ENCODE results near the gene CD79A.

The CD79A gene

DNA sequence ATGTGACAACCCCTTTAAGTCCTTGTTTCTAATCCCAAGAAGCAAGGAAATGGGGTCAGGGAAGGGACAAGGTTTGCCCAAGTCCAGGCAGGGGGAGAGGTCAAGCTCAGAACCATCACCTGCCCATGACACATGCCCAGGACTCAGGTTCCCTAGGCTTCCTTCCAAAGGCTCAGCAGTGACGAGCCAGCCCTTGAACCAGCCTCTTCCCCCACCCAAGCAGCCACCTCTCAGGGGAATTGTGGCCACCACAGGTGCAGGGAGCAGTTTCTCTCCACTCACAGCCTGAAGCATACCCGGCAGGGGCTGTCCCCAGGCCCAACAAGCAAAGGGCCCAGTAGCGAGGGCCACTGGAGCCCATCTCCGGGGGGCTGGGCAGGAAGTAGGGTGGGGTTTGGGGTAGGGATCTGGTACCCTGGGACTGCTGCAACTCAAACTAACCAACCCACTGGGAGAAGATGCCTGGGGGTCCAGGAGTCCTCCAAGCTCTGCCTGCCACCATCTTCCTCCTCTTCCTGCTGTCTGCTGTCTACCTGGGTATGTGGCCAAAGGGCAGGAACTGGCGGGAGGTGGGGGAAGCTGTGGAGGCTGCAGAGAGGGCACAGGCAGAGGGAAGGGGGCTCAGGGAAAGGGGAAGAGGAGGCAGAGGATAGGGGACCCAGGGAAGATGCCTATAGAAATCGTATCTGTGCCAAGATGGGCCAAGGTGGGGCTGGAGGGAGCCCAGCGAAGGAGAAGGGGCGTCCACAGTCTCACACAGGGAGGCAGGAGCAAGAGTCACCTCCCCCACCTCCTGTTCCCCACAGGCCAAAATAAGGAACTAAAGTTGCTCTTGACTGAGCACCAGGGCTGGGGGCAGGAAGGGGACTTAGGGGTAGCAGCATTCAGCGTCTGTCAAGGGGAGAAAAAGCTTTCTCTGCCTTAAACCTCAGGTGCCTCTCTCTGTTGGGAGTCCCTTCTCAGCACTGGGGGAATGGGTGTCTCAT is at the start of gene CD79A:
Gene CD79A (plus strand): TSS at position 433 of the 986 bp plus-strand sequence. CDS start 26 bp downstream, at position 459.
- peak; percentile 99 for FAIRE-seq
- peak; percentile 75 for DNase-seq (ENCODE audit: insufficient read length, low spot score)

DNA sequence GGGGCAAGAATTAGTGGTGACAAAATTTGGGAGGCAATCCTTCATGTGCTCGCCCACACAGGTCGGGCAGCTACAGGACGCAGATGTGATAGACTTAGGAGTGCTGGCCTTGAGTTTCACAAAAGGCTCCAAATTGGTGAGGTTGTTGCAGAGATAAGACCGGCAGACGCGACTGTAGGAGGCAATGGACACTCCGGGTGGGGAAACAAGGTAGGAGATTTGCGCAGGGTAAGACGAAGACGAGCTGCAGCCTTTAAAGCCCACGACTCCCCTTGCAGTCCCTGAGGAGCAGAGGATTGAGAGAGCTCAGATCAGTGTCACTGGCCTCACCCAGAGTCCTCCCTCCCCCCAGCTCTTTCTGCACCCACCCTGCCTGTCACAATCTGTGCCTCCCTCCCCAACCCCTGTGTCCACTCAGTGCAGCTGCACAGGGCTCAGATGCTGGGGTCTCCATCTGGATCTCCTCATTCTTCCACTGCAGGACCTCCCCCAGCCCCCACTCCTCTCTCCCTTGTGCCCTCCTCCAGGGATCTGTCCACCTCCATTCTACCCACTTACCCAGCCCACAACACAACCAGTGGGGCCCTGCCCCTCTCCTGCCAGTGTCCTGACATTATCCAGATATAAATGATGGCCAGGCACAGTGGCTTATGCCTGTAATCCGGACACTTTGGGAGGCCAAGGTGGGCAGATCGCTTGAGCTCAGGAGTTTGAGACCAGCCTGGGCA is 38.9 kb upstream of the CD79A start:
- FAIRE-seq, result no peak
- no peak for DNase-seq (ENCODE audit: insufficient read length, low spot score)

DNA sequence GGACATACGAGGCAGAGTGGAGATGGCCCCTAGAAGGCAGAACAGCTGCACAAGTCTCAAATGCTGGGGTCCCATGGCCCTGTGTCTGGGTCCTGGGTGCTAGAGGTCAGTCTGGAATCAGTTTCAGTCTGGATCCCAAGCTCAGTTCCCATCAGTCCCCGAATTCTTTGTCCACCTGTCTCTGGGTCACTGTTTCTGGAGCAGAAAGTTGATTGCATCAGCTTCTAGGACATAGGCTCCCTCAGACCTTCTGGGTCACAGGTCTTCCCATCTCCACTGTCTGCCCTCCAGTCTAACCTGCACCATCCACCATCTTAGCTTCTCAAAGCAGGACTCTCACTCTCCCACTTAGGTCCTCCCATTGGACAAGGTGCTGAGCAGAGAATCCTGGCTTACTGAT is 37.9 kb upstream of the CD79A start:
- DNase-seq (ENCODE audit: insufficient read length, low spot score) (no peak), FAIRE-seq (no peak)

DNA sequence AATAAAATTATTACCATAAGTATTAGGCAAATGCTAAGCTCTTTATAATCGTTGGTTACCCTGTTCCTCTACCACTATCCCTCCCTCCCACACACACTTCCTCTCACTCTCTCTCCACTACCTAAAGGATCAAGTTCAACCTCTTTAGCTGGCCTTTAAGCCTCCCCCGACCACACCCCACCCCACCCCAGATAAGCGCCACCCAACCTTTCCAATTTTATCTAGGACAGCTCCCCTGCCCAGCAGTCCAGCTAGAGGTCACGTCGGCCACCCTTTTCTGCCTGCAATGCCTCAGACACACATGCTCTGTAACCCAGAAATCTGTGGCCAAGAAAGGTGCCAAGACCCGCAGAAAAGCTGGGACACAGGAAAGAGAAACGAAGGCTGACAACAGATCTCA is 33.7 kb upstream of the CD79A start:
- no peak for DNase-seq (ENCODE audit: insufficient read length, low spot score)

DNA sequence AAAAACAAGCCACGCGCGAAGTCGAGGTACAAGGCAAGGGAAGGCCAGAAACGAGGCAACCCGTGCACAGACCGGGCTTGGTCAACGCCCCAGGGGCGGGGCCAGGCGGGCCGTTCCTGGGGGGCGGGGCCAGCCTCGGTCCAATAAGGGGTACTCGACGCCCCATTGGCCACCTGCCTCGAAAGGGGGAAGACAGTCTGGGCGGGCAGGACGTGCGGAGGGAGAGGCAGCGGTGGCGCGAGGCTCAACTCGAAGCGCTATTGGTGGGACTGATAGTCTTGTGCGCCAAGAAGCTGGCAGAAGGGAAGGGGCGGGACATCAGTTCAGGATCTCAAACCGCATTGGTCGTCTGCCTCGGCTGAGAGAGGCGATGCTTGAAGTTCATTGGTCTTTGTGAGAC is 32.5 kb upstream of the CD79A start, which contains the start of gene LYPD4:
Gene LYPD4 (minus strand): TSS at position 83 of the 400 bp plus-strand sequence. CDS start 5,398 bp downstream, outside the sequence.
- FAIRE-seq, result no peak
- no peak for DNase-seq (ENCODE audit: insufficient read length, low spot score)

More for the DNA sequence above, 33.7 kb upstream of the CD79A start:
- FAIRE-seq, result no peak

DNA sequence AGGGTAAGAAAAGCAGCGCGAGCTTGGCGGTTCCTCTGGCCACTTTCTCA is 32.3 kb upstream of the CD79A start, which contains the start of gene DMRTC2:
Gene DMRTC2 (plus strand): TSS at position 42 of the 50 bp plus-strand sequence. CDS start 2,387 bp downstream, outside the sequence.
- FAIRE-seq (no peak), DNase-seq (ENCODE audit: insufficient read length, low spot score) (no peak)

DNA sequence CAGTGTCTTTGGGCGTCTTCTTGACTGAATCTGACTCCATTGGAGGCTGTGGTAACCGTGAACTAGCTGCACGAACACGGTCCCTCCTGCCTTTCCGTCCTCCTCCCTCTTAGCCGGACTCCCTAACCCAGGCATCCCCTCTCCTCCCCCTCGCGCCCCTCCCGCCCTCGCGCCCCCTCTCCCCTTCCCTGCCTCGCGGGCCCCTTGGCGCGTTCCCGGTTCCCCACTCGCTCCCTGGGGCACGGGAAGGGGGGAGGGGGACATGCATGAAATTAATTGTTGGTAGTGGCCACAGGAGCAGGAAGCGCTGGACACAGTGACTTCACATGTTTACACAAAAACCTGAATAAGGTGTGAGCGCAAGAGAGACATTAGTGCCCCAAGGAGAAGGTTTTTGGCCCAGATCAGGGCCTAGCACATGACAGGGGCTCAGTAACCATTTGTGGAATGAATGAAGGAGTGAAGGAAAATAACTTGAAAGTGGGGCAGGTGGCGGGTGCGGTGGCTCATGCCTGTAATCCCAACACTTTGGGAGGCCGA is 32.0 kb upstream of the CD79A start:
- FAIRE-seq (no peak), DNase-seq (ENCODE audit: insufficient read length, low spot score) (no peak)

DNA sequence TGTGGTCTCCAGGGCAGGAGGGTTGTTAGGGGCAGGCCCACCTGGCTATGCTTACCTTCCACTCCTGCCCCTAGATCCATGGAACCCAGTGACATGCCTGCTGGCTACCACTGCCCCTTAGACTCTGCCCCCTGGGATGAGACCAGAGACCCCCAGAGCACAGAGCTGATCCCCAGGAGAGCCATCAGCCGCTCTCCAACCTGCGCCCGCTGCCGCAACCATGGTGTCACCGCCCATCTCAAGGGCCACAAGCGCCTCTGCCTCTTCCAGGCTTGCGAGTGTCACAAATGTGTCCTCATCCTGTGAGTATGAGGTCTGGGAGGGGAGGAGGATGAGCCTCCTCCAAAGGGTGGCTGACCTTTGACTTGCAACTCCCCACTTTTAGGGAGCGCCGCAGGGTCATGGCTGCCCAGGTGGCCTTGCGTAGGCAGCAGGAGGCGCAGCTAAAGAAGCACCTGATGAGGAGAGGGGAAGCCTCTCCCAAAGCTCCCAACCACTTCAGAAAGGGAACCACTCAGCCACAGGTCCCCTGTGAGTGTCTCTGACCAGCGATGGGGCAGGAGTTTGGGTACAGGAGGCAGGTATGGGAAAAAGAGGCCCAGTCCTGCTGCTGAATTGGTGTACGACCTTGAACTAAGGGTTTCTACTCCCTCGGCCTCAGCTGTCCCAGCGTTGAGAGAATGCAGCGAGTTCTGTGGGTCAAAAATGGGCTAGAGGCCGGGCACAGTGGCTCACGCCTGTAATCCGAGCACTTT is 29.6 kb upstream of the CD79A start:
- no peak for FAIRE-seq
- no peak for DNase-seq (ENCODE audit: insufficient read length, low spot score)

DNA sequence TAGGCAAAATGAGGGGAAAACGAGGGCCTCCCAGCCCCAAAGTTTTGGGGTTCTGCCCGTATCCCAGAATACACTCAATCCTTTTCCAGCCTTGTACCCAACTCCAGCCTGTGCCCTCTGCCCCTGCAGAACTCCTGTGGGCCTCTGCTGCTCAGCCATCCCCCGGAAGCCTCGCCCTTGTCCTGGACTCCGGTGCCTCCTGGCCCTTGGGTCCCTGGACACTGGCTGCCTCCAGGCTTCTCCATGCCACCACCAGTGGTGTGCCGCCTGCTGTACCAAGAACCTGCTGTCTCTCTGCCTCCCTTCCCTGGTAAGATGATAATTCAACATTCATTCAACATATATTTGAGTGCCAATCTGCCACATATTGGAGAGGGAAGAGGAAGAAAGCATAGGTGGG is 28.4 kb upstream of the CD79A start:
- FAIRE-seq (no peak), DNase-seq (ENCODE audit: insufficient read length, low spot score) (no peak)

DNA sequence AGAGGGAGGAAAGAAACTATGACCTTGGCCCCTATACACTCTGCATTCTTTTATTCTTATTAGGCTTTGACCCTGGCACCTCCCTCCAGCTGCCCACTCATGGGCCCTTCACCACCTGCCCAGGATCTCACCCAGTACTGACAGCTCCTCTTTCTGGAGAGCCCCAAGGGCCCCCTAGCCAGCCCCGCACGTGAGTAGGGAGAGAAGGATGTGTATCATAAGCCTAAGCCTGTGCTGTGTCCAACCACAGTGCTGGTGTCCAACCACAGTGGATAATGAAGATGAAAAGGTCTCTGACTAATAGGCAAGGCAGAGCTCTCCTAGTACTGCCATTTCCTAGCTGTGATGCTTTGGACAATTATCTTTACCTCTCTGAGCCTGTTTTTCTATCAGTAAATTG is 28.0 kb upstream of the CD79A start:
- FAIRE-seq (no peak), DNase-seq (ENCODE audit: insufficient read length, low spot score) (no peak)

DNA sequence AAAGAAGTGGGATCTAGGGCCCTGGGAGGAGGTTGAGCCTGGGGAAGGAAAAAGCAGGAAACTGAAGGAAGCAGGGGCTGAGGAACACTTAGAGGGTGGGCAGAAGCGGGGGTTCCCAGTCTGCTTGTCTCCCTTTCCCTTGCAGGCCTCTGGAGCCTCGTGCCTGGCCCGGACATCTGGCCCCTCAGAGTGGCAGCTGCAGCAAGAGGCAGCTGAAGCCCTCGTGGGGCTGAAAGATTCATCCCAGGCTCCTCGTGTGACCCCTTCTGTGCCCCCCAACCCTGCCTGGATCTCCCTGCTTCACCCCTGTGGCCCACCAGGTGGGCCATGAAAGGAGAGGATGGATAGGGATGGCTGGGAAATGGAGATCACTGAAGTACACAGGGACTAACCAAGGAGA is 26.7 kb upstream of the CD79A start:
- FAIRE-seq, result no peak

DNA sequence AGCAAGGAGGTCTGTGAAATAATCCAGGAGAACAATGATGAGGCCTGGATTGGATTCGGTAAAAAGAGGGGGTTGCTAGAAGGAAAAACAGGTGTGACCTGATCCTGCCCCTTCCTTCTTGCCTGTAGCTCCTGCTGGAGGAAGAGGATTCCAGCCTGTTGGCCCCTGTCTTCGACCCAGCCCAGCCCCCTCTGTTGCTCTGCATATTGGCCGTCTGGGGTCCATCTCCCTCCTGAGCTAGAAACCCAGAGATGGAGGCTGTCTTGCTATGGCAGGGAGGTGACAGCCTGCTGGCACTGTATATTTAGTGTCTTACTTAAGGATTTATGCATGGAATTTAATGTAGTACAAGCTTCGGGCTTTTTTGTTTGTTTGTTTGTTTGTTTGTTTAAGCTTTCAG is 25.6 kb upstream of the CD79A start:
- no peak for FAIRE-seq
- DNase-seq (ENCODE audit: insufficient read length, low spot score), result no peak

More for the DNA sequence above, 26.7 kb upstream of the CD79A start:
- no peak for DNase-seq (ENCODE audit: insufficient read length, low spot score)

DNA sequence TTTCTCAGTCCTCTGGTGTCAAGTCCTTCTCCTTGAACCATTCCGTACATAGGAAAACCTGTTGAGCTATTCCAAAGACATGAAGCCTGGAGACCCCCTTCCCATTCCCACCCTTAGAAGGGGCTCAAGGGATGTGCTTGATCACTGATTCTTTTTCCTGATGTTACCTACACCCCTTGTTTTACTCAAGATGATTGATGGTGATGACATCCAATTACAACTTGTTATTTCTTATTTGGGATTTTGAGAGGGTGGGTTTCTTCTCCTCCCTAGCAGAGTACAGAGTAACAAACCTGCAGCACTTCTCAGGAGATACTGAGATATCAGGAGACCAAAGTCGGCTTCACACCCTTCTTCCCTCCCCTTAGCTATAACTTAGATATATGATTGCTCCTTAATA is 23.7 kb upstream of the CD79A start:
- no peak for DNase-seq (ENCODE audit: insufficient read length, low spot score)
- FAIRE-seq, result no peak

DNA sequence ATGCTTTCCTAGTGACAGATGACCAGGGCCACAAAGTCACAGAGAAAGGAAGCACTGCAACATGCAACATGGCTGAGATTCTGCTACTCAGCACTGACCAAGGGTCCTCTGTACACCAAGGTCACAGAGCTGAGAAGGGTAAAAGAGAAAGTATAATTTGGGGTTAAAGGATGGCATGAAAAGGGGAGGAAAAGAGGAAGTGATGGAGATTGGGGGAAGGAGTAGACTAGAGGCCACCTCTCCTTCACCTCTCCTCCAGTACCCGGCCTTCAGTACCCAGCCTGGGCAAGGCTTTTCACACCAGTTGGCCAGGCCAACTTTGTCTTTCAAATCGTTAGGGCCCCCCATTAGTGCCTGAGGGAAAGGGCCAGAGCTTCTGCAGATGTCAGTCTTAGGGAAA is 23.3 kb upstream of the CD79A start:
- DNase-seq (ENCODE audit: insufficient read length, low spot score) (no peak), FAIRE-seq (no peak)

DNA sequence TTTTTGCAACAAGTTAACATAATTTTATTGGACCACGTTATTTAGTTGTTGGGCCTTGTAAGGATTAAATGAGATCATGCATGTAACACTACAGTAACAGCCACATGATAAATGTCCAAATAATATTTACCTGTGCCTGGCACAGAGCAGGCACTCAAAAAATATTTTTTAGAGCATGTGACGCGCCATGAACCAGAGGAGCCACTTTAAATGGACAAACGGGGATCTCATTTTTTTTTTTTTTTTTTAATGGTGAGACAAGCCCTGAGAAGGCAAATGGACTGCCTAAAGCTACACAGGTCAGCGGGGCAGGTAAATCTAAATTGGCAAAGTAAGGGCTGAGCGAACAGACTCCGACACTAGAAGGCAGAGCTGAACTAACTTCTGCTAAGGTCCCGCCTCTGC is 17.9 kb upstream of the CD79A start:
- no peak for FAIRE-seq
- DNase-seq (ENCODE audit: insufficient read length, low spot score), result no peak

DNA sequence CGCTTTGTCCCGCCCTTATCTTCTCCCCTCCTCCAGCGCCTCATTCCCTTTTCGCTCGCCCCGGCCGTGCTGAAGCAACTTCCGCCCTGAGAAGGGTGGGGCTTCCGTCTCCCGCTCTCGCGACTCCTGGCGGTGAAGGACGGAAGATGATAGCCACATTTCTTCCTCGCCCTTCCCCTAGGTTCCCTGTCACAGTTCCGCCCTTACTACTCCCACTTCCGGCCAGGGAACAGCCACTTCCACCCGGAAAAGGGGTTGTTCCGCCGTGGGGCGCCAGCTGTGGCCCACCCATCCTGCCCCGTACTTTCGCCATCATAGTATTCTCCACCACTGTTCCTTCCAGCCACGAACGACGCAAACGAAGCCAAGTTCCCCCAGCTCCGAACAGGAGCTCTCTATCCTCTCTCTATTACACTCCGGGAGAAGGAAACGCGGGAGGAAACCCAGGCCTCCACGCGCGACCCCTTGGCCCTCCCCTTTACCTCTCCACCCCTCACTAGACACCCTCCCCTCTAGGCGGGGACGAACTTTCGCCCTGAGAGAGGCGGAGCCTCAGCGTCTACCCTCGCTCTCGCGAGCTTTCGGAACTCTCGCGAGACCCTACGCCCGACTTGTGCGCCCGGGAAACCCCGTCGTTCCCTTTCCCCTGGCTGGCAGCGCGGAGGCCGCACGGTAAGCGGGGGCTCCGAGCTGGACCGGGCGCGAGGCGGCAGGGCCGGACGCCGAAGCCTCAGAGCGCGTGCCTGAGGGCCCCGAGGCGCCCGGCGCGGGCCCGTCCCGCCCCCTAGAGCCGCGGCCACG is 17.3 kb upstream of the CD79A start, which contains the start of gene RPS19:
Gene RPS19 (plus strand): TSS at position 638 of the 801 bp plus-strand sequence. CDS start 520 bp downstream, outside the sequence.
- peak; percentile 85 for DNase-seq (ENCODE audit: insufficient read length, low spot score)
- peak; percentile 97 for FAIRE-seq

DNA sequence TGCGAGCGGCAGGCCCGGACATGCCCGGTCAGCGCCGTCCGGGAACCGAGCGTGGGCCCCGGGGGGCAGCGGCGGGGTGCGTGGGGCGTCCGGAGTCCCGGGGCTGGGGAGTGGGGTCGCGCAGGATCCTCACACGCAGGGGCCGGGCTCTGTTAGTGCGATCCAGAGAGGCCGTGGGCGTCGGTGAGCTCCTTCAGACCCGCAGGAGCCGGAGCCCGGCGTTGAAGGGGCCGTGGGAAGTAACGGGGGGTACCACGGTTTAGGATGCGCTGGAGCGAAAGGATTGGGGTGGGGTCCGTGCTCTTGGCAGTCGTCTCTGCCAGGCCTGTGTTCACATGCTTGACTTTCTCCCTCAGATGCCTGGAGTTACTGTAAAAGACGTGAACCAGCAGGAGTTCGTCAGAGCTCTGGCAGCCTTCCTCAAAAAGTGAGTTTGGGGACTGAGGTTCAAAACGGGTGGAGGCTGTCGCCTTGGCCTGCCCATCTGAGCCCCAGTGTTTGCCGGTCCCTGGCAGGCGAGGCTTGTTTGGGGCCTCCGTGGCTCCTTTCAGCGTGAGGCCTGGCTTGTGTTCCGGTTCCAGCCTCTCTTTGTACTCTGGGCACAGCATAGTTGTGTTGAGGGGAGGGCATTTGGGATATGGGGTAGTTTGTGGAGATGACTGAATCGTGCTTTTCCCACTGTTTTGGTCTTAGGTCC is 16.5 kb upstream of the CD79A start:
- no peak for DNase-seq (ENCODE audit: insufficient read length, low spot score)
- FAIRE-seq, result no peak

DNA sequence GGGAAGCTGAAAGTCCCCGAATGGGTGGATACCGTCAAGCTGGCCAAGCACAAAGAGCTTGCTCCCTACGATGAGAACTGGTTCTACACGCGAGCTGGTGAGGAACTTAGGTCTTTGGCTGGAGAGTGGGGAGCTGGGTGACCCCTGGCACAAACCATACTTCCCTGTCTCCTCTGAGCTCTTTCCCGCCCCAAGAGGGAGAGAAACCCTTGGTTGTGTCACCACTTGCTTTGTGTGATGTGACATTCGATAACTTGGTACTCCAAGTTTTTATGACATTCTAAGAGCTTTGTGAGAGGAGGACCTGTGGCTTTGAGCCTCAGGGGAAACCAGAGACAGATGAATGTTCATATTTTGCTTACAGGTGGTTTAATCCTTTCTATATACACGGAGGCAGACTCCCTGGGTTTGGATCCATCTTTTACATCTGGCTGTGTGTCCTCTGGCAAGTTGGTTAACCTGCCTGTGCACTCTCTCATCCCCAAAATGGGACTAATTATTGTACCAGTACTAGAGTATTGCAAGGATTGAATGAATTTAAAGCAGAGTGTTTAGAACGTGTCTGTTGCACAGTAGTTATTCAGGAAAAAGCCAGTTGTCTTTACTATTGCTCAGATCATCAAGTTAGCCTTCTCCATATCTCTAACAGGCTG is 15.8 kb upstream of the CD79A start:
- DNase-seq (ENCODE audit: insufficient read length, low spot score), result no peak
- no peak for FAIRE-seq

DNA sequence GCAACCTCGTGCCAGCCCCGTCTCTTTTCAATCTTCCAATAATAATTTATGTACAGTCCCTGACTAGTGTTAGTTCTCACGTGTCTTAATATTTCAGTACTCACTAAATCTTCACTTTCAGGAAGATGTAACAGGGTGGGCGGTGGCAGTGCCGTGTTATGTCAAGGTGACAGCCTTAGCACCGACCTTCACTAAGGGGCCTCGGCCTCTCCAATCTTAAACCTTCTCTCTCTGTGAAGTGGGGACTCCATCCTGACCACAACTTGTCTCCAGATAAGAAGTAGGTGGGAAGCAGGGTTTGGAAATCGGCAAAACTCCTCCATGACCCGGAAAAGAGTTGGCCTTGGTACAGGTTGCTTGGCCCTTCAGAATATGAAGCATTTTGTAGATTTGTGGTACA is 15.2 kb upstream of the CD79A start:
- DNase-seq (ENCODE audit: insufficient read length, low spot score), result no peak
- no peak for FAIRE-seq

Measured in GM19239 (cell line).